HG02623 (cell line): ENCODE data around the gene DYNLT2B.
"Not testable (repeated sequence)": the region's sequence is repeated elsewhere in the genome, so short reads cannot be mapped to it uniquely, and the experiment has no call there.

Experiments
- ATAC-seq: cut with Tn5 transposase; IDR thresholded peaks from one replicate; pipeline ENCODE4 v1.9.1; 2021; ENCODE audit warnings: moderate library complexity; ENCODE audit not compliant: unreplicated experiment

DYNLT2B gene

GRCh38 chr3:196327405-196327804 is 9.4 kb upstream of the DYNLT2B start:
- ATAC-seq: no peak

DNA sequence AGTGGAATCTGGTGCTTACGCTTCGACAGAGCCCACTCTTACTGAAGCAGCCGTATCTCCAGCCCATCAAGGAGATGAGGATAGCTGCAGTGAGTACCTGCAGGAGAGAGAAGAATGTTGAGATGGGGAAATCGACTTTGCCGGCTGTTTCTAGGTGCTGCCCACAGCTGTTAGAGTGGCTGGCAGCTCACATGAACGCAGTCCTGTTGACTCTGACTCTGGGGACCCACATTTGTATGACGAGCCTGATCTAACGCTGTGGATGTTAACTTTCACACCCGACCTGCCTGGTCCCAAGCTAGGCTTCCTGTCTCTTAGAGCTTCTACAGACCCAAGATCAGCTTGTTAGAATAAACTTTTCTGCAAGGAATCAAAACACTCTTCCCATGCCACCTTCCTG is 8.9 kb upstream of the DYNLT2B start:
- no peak for ATAC-seq

DNA sequence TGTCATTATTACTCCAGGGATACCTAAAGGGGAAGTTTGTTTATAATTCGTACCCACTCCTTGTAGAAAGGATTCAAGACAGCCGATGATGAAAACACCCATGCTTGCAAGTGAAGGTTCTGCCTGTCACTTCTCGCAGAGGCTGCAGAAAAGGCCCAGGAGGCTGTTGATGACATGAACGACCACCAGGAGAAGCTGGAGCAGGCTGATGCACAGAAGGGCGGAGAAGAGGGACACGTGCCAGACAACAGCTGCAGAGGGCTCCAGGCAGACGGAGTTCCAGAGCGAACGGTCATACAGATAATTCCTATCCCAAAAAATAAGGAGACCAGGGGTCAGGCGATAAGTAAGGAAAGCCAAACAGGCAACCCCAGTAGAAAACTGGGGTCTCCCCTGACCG is 5.7 kb upstream of the DYNLT2B start:
- ATAC-seq: no peak

- no peak for ATAC-seq
These were observed 5.0 kb upstream of the DYNLT2B start for GRCh38 chr3:196323016-196323415.

DNA sequence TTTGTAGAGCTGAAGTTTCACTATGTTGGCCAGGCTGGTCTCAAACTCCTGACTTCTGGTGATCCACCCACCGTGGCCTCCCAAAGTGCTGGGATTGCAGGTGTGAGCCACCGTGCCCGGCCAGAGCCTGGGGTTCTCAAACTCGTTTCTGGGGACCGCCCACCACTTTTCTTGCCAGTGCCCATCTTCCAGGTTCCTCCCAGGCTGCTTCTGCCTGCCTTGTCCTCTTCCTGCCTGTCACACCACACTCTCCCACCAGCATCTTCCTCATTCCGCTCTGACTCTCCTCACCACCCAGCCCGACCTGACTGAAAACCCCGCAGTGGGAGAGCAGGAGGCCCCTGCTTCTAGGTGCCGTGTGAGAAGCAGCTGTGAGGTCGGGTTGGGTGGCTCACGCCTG is 3.1 kb upstream of the DYNLT2B start:
- no peak for ATAC-seq

- no peak for ATAC-seq
These were observed 2.1 kb upstream of the DYNLT2B start for GRCh38 chr3:196320137-196320536.

DNA sequence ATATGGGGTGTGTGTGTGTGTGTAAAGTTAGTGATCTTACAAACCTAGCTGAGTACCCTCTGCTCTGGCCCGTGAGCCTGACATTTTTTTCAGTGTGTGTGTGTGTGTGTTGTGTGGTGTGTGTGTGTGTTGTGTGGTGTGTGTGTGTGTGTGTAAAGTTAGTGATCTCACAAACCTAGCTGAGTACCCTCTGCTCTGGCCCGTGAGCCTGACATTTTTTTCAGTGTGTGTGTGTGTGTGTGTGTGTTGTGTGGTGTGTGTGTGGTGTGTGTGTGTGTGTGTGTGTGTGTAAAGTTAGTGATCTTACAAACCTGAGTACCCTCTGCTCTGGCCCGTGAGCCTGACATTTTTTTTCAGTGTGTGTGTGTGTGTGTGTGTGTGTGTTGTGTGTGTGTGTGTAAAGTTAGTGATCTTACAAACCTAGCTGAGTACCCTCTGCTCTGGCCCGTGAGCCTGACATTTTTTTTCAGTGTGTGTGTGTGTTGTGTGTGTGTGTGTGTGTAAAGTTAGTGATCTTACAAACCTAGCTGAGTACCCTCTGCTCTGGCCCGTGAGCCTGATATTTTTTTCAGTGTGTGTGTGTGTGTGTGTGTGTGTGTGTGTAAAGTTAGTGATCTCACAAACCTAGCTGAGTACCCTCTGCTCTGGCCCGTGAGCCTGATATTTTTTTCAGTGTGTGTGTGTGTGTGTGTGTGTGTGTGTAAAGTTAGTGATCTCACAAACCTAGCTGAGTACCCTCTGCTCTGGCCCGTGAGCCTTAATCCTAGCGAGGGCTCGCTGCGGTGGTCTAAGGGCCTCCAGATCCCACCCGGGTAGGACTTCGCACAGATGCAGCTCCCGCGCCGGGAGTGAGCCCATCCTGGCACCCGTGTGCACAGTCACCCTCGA is 997 bp downstream of the DYNLT2B start:
- ATAC-seq: not testable (repeated sequence)

DNA sequence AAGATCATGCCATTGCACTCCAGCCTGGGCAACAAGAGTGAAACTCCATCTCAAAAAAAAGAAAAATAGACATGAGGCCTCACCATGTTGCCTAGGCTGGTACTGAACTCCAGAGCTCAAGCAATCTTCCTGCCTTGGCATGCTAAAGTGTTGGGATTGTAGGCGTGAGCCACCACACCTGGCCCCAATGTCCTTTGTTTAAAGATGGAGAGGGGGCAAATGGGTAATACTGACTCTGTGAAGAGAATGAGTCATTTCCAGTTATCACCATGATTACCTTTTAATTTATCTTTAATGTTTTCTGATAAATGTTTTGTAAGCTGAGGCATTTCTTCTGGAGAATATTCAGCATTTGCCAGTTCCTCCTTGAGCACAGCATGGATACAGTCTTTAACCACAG is 2.2 kb downstream of the DYNLT2B start:
- ATAC-seq: no peak

DNA sequence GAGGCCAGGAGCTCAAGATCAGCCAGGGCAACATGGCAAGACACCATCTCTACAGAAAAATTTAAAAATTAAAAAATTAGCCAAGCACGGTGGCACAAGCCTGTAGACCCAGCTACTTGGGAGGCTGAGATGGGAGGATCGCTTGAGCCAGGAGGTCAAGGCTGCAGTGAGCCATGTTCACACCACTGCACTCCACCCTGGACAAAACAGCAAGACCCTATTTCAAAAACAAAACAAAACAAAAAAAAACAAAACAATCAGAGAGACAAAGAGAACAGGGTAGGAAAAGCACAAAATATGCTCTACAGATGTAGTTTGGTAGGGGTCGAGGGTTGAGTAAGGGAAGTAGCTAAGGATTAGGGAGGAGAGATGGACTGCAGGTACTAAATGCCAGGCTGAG is 3.4 kb downstream of the DYNLT2B start:
- ATAC-seq: no peak

DNA sequence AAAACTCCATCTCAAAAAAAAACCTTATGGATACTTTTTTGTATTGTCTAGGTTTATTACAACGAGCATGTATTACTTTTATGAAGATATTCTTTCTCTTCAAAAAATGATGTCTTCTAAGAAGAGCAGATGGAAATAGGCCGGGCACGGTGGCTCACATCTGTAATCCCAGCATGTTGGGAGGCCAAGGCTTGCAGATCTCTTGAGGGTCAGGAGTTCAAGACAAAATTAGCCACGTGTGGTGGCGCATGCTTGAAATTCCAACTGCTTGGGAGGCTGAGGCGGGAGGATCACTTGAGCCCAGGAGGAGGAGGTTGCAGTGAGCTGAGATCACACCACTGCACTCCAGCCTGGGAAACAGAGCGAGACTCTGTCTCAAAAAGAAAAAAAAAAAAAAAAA is 4.0 kb downstream of the DYNLT2B start:
- ATAC-seq: not testable (repeated sequence)

DNA sequence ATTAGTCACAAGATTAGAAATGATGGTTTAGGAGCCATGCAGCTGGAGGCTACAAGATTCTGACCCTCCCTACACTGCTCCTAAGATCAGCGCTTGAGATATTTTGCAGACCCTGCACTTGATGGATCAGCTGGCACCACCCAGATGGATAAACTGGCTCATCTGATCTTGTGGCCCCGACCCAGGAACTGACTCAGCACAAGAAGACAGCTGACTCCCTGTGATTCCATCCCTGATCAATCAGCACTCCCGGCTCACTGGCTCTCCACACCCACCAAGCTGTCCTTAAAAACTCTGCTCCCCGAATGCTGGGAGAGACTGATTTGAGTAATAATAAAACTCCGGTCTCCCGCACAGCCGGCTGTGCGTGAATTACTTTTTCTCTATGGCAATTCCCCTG is 15.1 kb downstream of the DYNLT2B start:
- not testable (repeated sequence) for ATAC-seq

DNA sequence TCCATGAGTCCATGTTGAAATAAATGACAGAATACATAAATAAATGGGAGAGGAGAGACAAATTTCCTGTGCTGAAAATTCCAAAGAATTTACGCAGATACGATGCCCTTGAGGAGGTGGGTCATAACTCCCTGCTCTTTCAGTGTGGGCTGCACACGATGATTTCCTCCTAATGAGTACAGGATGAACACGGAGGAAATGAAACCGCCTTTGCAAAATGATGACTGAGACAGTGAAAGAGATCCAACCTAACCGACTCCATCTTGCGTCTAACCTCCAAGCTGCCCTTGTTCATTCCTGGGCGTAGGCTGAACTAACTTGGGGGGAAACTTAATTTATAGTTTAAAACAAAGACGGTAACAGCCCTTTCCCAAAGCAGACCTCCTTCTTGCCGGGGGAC is 15.5 kb downstream of the DYNLT2B start:
- not testable (repeated sequence) for ATAC-seq

DNA sequence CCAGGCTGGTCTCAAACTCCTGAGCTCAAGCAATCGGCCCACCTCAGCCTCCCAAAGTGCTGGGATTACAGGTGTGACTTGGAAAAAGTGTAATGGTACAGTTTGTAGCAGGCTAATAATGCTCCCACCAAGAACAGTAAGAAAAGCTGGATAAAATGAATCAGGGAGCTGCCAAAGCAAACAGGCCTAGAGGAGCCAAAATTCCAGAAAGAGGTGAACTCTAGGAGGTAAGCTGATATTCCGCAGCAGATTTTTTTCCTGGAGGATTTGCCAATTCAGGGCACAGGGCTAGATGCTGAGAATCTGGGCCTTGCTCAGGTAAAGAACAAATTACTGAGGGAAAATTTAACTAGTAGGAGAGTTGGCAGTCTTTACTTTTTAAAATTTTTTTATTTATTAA is 19.5 kb downstream of the DYNLT2B start:
- no peak for ATAC-seq

DNA sequence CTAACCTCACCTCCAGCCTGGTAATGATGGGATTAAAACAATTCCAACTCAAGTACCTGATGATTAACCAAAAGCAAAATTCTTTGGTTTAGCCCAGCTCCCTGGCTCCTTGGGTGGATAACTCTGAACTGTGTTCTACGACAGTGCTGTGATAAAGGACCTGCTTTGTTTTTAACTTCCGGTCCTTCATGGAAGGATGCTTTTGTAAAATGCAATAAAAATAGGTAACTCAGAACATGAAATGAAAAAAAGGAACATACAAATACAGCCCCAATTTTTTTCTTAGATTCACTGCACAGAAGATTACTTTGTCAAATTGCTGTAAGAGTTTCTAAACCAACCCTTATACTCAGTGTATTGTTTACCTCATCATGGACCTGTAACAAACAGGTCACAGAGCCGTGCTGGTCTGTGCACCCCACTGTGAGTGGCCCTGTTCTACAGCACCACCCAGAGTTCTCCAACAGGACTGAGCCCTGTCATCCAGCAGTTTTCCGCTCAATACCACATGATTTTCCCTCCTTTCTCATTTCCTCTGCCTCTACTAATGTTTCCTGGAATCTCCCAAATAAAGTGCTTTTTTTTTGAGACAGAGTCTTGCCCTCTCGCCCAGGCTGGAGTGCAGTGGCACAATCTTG is 25.6 kb downstream of the DYNLT2B start:
- ATAC-seq: no peak

- peak; percentile 2 for ATAC-seq
These were observed 29.9 kb downstream of the DYNLT2B start for GRCh38 chr3:196288141-196288460.

- ATAC-seq: peak; percentile 80
These were observed 30.4 kb downstream of the DYNLT2B start, which contains the start of gene PCYT1A for GRCh38 chr3:196287440-196288140. Gene PCYT1A (minus strand): TSS chr3:196287726. CDS start chr3:196270531, 17,195 bp downstream.

DNA sequence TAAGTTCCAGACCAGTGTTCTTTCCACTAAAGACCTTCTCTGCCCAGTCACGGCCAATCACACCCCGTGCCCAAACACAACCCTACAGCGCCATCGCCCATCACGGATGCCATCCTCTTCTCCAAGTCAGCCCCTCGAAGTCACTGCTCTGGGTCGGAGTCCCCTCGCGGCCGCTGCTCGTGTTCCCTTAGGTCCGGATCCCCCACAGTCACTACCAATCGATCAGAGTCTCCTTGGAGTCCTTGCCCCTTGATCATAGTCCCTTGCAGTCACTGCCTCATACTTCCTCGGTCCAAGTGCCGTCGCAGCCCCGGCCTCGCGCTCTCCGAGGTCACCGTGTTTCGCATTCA is 31.0 kb downstream of the DYNLT2B start:
- ATAC-seq: no peak

DNA sequence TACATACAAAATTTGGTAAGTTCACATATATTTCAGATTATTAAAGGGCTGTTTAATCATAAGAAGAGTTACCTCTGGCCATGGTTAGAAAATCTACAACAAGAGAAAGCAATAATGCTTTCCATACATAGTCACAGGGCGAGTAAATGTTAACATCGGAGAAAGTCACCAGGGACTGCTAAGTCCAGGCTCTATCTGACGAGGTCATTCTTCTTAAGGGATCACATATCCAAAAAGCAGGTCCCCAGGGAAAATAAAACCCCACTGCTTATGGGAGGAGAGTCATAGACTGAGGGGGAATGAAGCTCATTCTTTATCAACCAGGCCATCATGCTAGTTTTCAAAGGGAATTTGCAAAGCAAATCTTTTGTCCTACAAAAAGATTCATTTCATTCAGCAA is 33.6 kb downstream of the DYNLT2B start:
- no peak for ATAC-seq

DNA sequence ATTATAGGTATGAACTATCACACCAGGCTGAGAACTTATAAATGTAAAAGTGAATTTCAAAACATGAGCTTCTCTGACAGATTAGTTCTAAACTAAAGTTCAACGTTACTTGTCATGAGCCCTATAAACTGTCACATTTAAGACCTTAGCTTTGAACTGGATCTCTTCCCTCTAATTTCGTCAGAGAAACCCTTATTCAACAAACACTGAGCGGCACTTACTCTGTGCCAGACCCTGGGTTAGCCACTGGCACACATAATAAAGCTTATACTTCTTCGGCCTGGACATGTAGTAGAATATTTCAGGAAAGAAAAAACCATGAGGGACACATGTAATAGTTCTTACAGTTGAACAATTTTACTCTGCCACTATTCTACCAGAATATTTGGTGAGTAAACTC is 36.1 kb downstream of the DYNLT2B start:
- no peak for ATAC-seq

GRCh38 chr3:196280689-196281440 is 37.2 kb downstream of the DYNLT2B start:
- peak; percentile 68 for ATAC-seq

GRCh38 chr3:196275126-196275525 is 42.9 kb downstream of the DYNLT2B start:
- ATAC-seq: no peak
